Activated T-cell treated with anti-CD3 and anti-CD28 coated beads, Interleukin-2, amount 50 U/mL, for 24 hours (primary cell): ENCODE measurements around the gene HOXC13.
A peak's percentile ranks its signal among the peaks of the same experiment; 100 is the strongest.

Experiments used
- DNase-seq: peaks from one replicate; pipeline ENCODE4 v3.0.0-alpha.2; 2020
- H3K27ac Mint-ChIP-seq: 2 replicates; pipeline ENCODE4 v1.8.0; 2020; ENCODE audit warnings: mild to moderate bottlenecking, mixed read lengths
- H3K27me3 Mint-ChIP-seq: 2 replicates; pipeline ENCODE4 v1.8.0; 2020; ENCODE audit warnings: mixed read lengths
- H3K36me3 Mint-ChIP-seq: 2 replicates; pipeline ENCODE4 v1.8.0; 2020; ENCODE audit warnings: low read depth, mixed read lengths
- H3K4me1 Mint-ChIP-seq: 2 replicates; pipeline ENCODE4 v1.8.0; 2020; ENCODE audit warnings: low read depth, mixed read lengths
- H3K4me3 Mint-ChIP-seq: 2 replicates; pipeline ENCODE4 v1.8.0; 2020; ENCODE audit warnings: mild to moderate bottlenecking, moderate library complexity, mixed read lengths
- H3K9me3 Mint-ChIP-seq: 2 replicates; pipeline ENCODE4 v1.8.0; 2020; ENCODE audit warnings: mixed read lengths

HOXC13 gene

GRCh38 chr12:53931844-53932581 is 6.6 kb upstream of the HOXC13 start:
- no peaks in the 10 kb centered on the region for H3K9me3 Mint-ChIP-seq
- no peaks in the 10 kb centered on the region for H3K36me3 Mint-ChIP-seq
- no peak overlapping the region for H3K27ac Mint-ChIP-seq
- peaks cover 6% of the 10 kb centered on the region for H3K4me1 Mint-ChIP-seq
- H3K27me3 Mint-ChIP-seq: peaks cover 94% of the 10 kb centered on the region
- no peak for DNase-seq
- no peak overlapping the region for H3K4me3 Mint-ChIP-seq

- H3K27ac Mint-ChIP-seq: no peak overlapping the region
- H3K4me1 Mint-ChIP-seq: peaks cover 7% of the 10 kb centered on the region
- H3K36me3 Mint-ChIP-seq: no peaks in the 10 kb centered on the region
- H3K27me3 Mint-ChIP-seq: peaks cover 94% of the 10 kb centered on the region
- no peak for DNase-seq
- no peaks in the 10 kb centered on the region for H3K9me3 Mint-ChIP-seq
- H3K4me3 Mint-ChIP-seq: no peak overlapping the region
These were observed 5.7 kb upstream of the HOXC13 start for GRCh38 chr12:53932915-53933314.

GRCh38 chr12:53935383-53936341 is 3.0 kb upstream of the HOXC13 start:
- Mint-ChIP-seq H3K36me3 (no peaks in the 10 kb centered on the region), H3K27ac (no peak overlapping the region), H3K4me3 (peak overlapping the region; percentile 37), H3K27me3 (peaks cover 93% of the 10 kb centered on the region), H3K4me1 (peaks cover 12% of the 10 kb centered on the region), H3K9me3 (no peaks in the 10 kb centered on the region)
- DNase-seq: no peak

DNA sequence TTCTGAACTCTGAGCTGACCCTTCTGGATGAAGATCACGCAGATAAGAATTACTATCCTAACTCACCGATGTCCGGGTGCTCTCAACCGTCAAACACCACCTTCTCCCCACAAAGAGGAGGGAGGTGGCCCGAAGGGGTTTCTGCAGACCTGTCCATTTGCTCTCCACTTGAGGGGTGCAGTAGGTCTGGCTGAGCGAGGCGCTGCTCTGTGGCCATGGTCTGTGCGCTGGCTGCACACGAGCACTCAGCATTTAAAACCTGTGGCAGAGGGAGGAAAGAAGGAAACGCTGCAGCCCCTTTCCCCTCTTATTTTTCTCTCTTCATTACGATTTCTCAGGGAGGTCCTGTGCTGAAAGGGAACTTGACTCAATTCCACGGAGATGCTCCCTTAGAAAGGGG is 1.5 kb upstream of the HOXC13 start:
- H3K27me3 Mint-ChIP-seq: peaks cover 93% of the 10 kb centered on the region
- H3K4me1 Mint-ChIP-seq: peaks cover 12% of the 10 kb centered on the region
- no peak overlapping the region for H3K27ac Mint-ChIP-seq
- no peaks in the 10 kb centered on the region for H3K9me3 Mint-ChIP-seq
- DNase-seq: no peak
- H3K36me3 Mint-ChIP-seq: no peaks in the 10 kb centered on the region
- no peak overlapping the region for H3K4me3 Mint-ChIP-seq

- no peak overlapping the region for H3K27ac Mint-ChIP-seq
- no peak for DNase-seq
- peaks cover 12% of the 10 kb centered on the region for H3K4me1 Mint-ChIP-seq
- H3K36me3 Mint-ChIP-seq: no peaks in the 10 kb centered on the region
- no peak overlapping the region for H3K4me3 Mint-ChIP-seq
- H3K27me3 Mint-ChIP-seq: peaks cover 93% of the 10 kb centered on the region
- H3K9me3 Mint-ChIP-seq: no peaks in the 10 kb centered on the region
These were observed 870 bp upstream of the HOXC13 start for GRCh38 chr12:53937596-53938325.

- H3K4me1 Mint-ChIP-seq: peaks cover 12% of the 10 kb centered on the region
- no peak overlapping the region for H3K4me3 Mint-ChIP-seq
These were observed 794 bp downstream of the HOXC13 start for GRCh38 chr12:53939141-53940108.

GRCh38 chr12:53940443-53941014 is 1.9 kb downstream of the HOXC13 start:
- Mint-ChIP-seq H3K9me3 (no peaks in the 10 kb centered on the region), H3K36me3 (no peaks in the 10 kb centered on the region), H3K27me3 (peaks cover 94% of the 10 kb centered on the region), H3K27ac (no peak overlapping the region), H3K4me1 (peaks cover 12% of the 10 kb centered on the region), H3K4me3 (no peak overlapping the region)
- DNase-seq: no peak

More at GRCh38 chr12:53939141-53940108, 794 bp downstream of the HOXC13 start:
- Mint-ChIP-seq H3K27me3 (peaks cover 93% of the 10 kb centered on the region), H3K9me3 (no peaks in the 10 kb centered on the region), H3K27ac (no peak overlapping the region), H3K36me3 (no peaks in the 10 kb centered on the region)
- no peak for DNase-seq

GRCh38 chr12:53941187-53941586 is 2.6 kb downstream of the HOXC13 start:
- no peaks in the 10 kb centered on the region for H3K9me3 Mint-ChIP-seq
- H3K4me3 Mint-ChIP-seq: no peak overlapping the region
- no peak overlapping the region for H3K27ac Mint-ChIP-seq
- H3K27me3 Mint-ChIP-seq: peaks cover 94% of the 10 kb centered on the region
- no peaks in the 10 kb centered on the region for H3K36me3 Mint-ChIP-seq
- no peak for DNase-seq
- peaks cover 9% of the 10 kb centered on the region for H3K4me1 Mint-ChIP-seq

DNA sequence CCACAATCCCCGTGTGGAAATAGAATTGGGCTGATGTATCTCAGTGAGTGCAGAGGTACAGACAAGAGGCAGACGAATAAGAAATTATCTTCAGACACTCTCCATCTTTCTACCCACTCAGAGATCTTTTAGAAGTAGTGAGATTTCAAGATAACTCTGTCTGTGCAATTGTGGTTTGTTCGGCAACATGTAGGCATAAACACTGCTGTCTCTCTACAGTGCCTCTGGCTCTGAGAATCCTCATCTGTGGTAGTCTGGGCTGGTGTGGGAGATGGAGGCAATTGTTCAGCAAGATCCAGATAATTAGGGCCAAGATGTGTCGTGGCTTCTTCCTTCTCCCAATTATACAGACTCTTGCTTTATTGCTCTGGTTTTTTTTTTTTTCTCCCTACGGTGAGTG is 3.1 kb downstream of the HOXC13 start:
- Mint-ChIP-seq H3K4me1 (peaks cover 9% of the 10 kb centered on the region), H3K27ac (no peak overlapping the region), H3K9me3 (no peaks in the 10 kb centered on the region), H3K4me3 (no peak overlapping the region), H3K27me3 (peaks cover 94% of the 10 kb centered on the region), H3K36me3 (no peaks in the 10 kb centered on the region)
- no peak for DNase-seq

GRCh38 chr12:53942467-53942997 is 3.9 kb downstream of the HOXC13 start:
- Mint-ChIP-seq H3K9me3 (no peaks in the 10 kb centered on the region), H3K4me1 (peaks cover 8% of the 10 kb centered on the region), H3K4me3 (no peak overlapping the region), H3K27me3 (peaks cover 94% of the 10 kb centered on the region), H3K27ac (no peak overlapping the region), H3K36me3 (no peaks in the 10 kb centered on the region)
- no peak for DNase-seq

GRCh38 chr12:53944209-53944608 is 5.6 kb downstream of the HOXC13 start:
- Mint-ChIP-seq H3K27me3 (peaks cover 97% of the 10 kb centered on the region), H3K4me3 (no peak overlapping the region), H3K4me1 (peaks cover 5% of the 10 kb centered on the region), H3K36me3 (no peaks in the 10 kb centered on the region), H3K9me3 (no peaks in the 10 kb centered on the region), H3K27ac (no peak overlapping the region)
- DNase-seq: no peak

DNA sequence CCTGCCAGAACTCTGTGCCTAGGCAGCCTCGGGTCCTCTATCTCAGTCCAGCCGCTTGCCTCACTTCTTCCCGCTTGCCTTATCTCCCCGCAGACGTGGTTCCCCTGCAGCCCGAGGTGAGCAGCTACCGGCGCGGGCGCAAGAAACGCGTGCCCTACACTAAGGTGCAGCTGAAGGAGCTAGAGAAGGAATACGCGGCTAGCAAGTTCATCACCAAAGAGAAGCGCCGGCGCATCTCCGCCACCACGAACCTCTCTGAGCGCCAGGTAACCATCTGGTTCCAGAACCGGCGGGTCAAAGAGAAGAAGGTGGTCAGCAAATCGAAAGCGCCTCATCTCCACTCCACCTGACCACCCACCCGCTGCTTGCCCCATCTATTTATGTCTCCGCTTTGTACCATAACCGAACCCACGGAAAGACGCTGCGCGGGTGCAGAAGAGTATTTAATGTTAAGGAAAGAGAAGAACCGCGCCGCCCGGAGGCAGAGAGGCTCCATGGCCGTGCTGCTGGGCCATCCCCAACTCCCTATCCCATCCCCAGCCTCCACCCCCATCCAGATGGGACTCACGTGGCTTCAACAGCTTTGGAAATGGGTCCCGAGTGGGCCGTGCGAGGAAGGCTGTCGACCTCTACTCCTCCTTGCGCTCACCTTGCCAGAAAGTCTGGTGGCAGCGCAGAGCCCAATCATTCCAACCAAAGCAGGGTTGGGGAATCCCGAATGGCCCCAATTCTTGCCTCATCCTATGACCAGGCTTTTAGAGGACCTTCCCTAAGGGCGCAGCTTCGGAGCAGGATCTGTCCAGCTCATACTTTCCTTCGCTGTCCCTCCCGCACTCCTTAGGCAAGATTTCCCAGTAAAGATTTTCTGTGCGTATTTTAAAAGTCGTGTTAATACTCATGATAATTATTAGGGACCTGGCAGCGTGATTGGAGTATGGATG is 6.5 kb downstream of the HOXC13 start:
- Mint-ChIP-seq H3K4me1 (peaks cover 2% of the 10 kb centered on the region), H3K4me3 (no peak overlapping the region), H3K27me3 (peaks cover 97% of the 10 kb centered on the region), H3K36me3 (no peaks in the 10 kb centered on the region), H3K9me3 (no peaks in the 10 kb centered on the region), H3K27ac (no peak overlapping the region)
- no peak for DNase-seq
